RWPE2 (cell line): ENCODE data around the gene COL26A1.

Experiments used
- ATAC-seq: fragments of 200-7000 bp; cut with Tn5 transposase; 3 replicates; pipeline ENCODE4 v1.9.1; 2021; ENCODE audit warnings: low read depth
- DNase-seq: peaks from one replicate; pipeline ENCODE4 v3.0.0-alpha.2; 2020; ENCODE audit warnings: low spot score
- H3K27ac ChIP-seq: fragments of 450-650 bp; 2 replicates; pipeline ENCODE4 v1.5.1; 2017; ENCODE audit warnings: mild to moderate bottlenecking; ENCODE audit not compliant: poor library complexity, severe bottlenecking
- H3K27me3 ChIP-seq: fragments of 250-450 bp; sonication (Bioruptor Pico); 2 replicates; pipeline ENCODE4 v1.5.1; 2021; ENCODE audit warnings: mild to moderate bottlenecking, moderate library complexity; ENCODE audit not compliant: insufficient read depth, poor library complexity, severe bottlenecking
- H3K36me3 ChIP-seq: fragments of 250-450 bp; sonication (Bioruptor Pico); 2 replicates; pipeline ENCODE4 v1.5.1; 2020; ENCODE audit warnings: low read depth, mild to moderate bottlenecking, moderate library complexity
- H3K4me1 ChIP-seq: fragments of 250-450 bp; sonication (Bioruptor Pico); 2 replicates; pipeline ENCODE4 v1.5.1; 2021; ENCODE audit warnings: mild to moderate bottlenecking, moderate library complexity; ENCODE audit not compliant: insufficient read depth, poor library complexity, severe bottlenecking
- H3K4me3 ChIP-seq: fragments of 250-450 bp; sonication (Bioruptor Pico); 2 replicates; pipeline ENCODE4 v1.5.1; 2021; ENCODE audit warnings: mild to moderate bottlenecking, moderate library complexity; ENCODE audit not compliant: severe bottlenecking
- H3K9me3 ChIP-seq: fragments of 250-450 bp; sonication (Bioruptor Pico); 2 replicates; pipeline ENCODE4 v1.5.1; 2021; ENCODE audit warnings: mild to moderate bottlenecking, moderate library complexity; ENCODE audit not compliant: severe bottlenecking
- CTCF ChIP-seq: fragments of 450-650 bp; IDR thresholded peaks from one replicate; pipeline ENCODE4 v1.5.1; 2017; ENCODE audit warnings: mild to moderate bottlenecking, moderate library complexity; ENCODE audit not compliant: poor library complexity, severe bottlenecking

COL26A1 gene

DNA sequence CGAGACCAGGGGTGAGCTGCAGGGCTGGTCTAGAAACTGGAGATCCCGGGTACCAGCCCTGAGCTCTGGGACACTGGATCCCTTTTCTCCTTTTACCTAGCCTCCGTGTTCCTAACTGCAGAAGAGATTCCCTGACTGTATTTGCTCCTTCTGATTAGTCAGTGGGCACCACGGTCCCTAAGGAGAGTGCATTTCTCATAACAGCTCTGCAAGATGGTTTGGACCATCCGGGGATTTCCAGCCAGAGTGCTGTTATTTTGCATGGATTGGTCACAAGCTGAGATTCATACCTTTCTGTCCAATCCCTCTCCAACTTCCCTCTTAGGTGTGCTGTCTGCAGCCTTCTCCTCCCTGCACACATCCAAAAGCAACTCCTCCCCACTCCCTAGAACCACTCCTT, 143.9 kb downstream of the COL26A1 start:
- DNase-seq: no peak
- Histone ChIP-seq H3K36me3 (no peaks in the 10 kb centered on the region), H3K27me3 (no peaks in the 10 kb centered on the region), H3K27ac (no peak overlapping the region), H3K4me3 (no peak overlapping the region), H3K4me1 (no peaks in the 10 kb centered on the region), H3K9me3 (no peaks in the 10 kb centered on the region)
- peak; percentile 14; the same call in 1 of the 3 replicates for ATAC-seq
- TF ChIP-seq CTCF: no peak

DNA sequence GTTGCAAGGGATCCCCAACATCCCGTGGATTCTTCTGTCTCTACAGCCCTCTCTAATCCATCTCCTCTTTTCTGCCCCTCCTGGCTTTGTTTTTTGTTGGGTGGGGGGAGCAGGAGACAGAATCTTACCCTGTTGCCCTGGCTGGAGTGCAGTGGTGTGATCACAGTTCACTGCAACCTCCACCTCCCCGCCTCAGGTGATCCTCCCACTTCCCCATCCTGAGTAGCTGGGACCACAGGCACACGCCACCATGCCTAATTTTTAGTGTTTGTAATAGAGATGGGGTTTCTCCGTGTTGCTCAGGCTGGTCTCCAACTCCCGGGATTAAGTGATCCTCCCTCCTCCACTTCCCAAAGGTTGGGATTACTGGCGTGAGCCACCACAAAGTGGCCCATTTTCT, 144.7 kb downstream of the COL26A1 start:
- no peaks in the 10 kb centered on the region for H3K4me1 ChIP-seq
- no peaks in the 10 kb centered on the region for H3K9me3 ChIP-seq
- no peak overlapping the region for H3K4me3 ChIP-seq
- no peaks in the 10 kb centered on the region for H3K27me3 ChIP-seq
- DNase-seq: no peak
- H3K27ac ChIP-seq: no peak overlapping the region
- H3K36me3 ChIP-seq: no peaks in the 10 kb centered on the region
- no peak for TF ChIP-seq CTCF
- no peak for ATAC-seq

GRCh38 chr7:101507791-101508252, 145.1 kb downstream of the COL26A1 start:
- ATAC-seq: no peak
- Histone ChIP-seq H3K4me3 (no peak overlapping the region), H3K4me1 (no peaks in the 10 kb centered on the region), H3K27me3 (no peaks in the 10 kb centered on the region), H3K9me3 (no peaks in the 10 kb centered on the region), H3K27ac (no peak overlapping the region), H3K36me3 (no peaks in the 10 kb centered on the region)
- no peak for DNase-seq
- TF ChIP-seq CTCF: peak; percentile 87

- Histone ChIP-seq H3K27me3 (no peaks in the 10 kb centered on the region), H3K4me3 (no peak overlapping the region)
Measured at GRCh38 chr7:101510297-101510696, 147.6 kb downstream of the COL26A1 start.

More at GRCh38 chr7:101510297-101510696, 147.6 kb downstream of the COL26A1 start:
- Histone ChIP-seq H3K9me3 (no peaks in the 10 kb centered on the region), H3K27ac (no peak overlapping the region), H3K36me3 (no peaks in the 10 kb centered on the region), H3K4me1 (no peaks in the 10 kb centered on the region)
- no peak for TF ChIP-seq CTCF
- ATAC-seq (no peak), DNase-seq (no peak)
